Esophagus squamous epithelium (tissue), 5 donors: ENCODE measurements around the gene RBMXL3. TPM values are rescaled to one million over a fixed set of nuclear protein-coding genes. Genes with fewer than 3 reads are reported as not detected.

ENCODE experiments used
- DNase-seq: peaks from one replicate; lab custom pipeline; 2025; lab: John Stamatoyannopoulos, UW
- H3K27ac ChIP-seq, 4 donors: fragments of 200-600 bp; sonication (generic); one replicate each; pipeline ENCODE4 v1.5.1; 2016 to 2019; ENCODE audit warnings: mild to moderate bottlenecking in 1 of 4
- H3K27me3 ChIP-seq, 4 donors: fragments of 200-600 bp; sonication (generic); 1 replicate in 3 of 4; 2 replicates in 1 of 4; pipeline versions ENCODE4 v1.5.1 to v1.6.0; 2017 to 2021; ENCODE audit warnings: antibody characterized with exemption in 1 of 4
- H3K36me3 ChIP-seq, 3 donors: fragments of 200-600 bp; sonication (generic); one replicate each; pipeline ENCODE4 v1.5.1; 2016 to 2019
- H3K4me1 ChIP-seq, 3 donors: fragments of 200-600 bp; sonication (generic); one replicate each; pipeline ENCODE4 v1.5.1; 2017 to 2019
- H3K4me3 ChIP-seq, 4 donors: fragments of 200-600 bp; sonication (generic); 1 replicate in 3 of 4; 2 replicates in 1 of 4; pipeline ENCODE4 v1.5.1; 2016 to 2019; ENCODE audit warnings: mild to moderate bottlenecking in 2 of 4, moderate library complexity in 1 of 4
- H3K9me3 ChIP-seq, 3 donors: fragments of 200-600 bp; sonication (generic); one replicate each; pipeline ENCODE4 v1.5.1; 2016 to 2019
- CTCF ChIP-seq, 6 experiments: fragments of 450-650 bp in 4 of 6; fragments of 200-600 bp in 2 of 6; sonication (generic) in 2 of 6; IDR thresholded peaks; one replicate each; pipeline ENCODE4 v1.5.1; 2016 to 2019; ENCODE audit warnings: antibody characterized with exemption in 6 of 6, mild to moderate bottlenecking in 4 of 6, moderate library complexity in 4 of 6
- POLR2A ChIP-seq, 4 donors: fragments of 450-650 bp; IDR thresholded peaks; one replicate each; pipeline ENCODE4 v1.6.1; 2017; ENCODE audit warnings: antibody characterized with exemption in 4 of 4, mild to moderate bottlenecking in 4 of 4, moderate library complexity in 3 of 4
- WGBS, 2 donors: methylation state at CpG; one replicate each; pipeline ENCODE4 v1.1.5; 2018; 5-methylcytosine and 5-hydroxymethylcytosine counted together
- intact Hi-C: fragments of 100-400 bp; cut with DNase I; formaldehyde crosslinking; loops from one replicate; pipeline ENCODE4 v1.15.0; 2022
- total RNA-seq, 4 donors: library from RNA; depleted of rRNA; stranded (reverse); fragments of >200 nt; gene quantifications; one replicate each; pipeline ENCODE4 v1.1.0, GENCODE V29; 2016
- donor health status: DM: yes; HTN: yes; CAD: no.

RBMXL3 gene
- not detected for total RNA-seq

DNA sequence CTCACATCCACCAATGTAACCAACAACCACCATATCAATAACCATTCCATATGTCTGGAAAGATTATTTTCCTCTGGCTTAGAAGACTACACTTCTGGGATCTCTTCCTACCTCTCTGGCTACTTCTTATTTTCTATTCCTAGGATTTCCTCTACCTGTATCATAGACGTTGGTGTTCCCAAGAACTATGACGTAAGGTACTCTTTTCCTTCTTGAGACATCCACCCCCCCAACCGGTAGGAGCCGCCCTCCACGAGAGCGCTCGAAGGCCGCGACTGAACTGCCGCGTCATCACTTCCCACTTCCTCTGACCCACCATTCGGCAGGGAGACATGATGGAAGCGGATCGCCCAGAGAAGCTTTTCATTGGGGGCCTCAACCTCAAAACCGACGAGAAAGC, at the start of gene RBMXL3:
TSS of gene RBMXL3 (plus strand) at position 301 of the 400 bp plus-strand sequence. CDS start at position 333, 32 bp downstream.
- Histone ChIP-seq H3K9me3 (peaks cover 0 to 25% (median 18%) of the 10 kb centered on the region in 3 donors), H3K27ac (no peak within 1 kb of the TSS), H3K36me3 (no peaks in the 10 kb centered on the region), H3K4me3 (no peak within 1 kb of the TSS), H3K4me1 (no peaks in the 10 kb centered on the region), H3K27me3 (no peaks in the 10 kb centered on the region)
- WGBS, 2 donors: 90 to 92% methylated on average over 2 to 14 of the region's 16 CpGs
- TF ChIP-seq POLR2A (IDR thresholded peaks at IDR 0.05) (no peak), CTCF (IDR thresholded peaks at IDR 0.05) (no peak)
- intact Hi-C loops: no loop called here
- no peak for DNase-seq

DNA sequence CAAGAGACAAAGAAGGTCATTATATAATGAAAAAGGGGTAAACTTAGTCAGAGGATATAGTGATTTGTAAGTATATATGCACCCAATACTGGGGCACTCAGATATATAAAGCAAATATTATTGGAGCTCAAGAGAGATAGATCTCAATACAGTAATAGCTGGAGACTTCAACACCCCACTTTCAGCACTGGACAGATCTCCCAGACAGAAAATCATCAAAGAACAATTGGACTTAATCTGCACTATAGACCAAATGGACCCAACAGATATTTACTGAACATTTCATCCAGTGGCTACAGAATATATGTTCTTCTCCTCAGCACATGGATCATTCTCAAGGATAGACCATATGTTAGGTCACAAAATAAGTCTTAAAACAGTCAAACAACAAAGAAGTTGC, 47.2 kb upstream of the RBMXL3 start:
- H3K27ac ChIP-seq: no peak overlapping the region
- H3K9me3 ChIP-seq: no peaks in the 10 kb centered on the region
- TF ChIP-seq POLR2A (IDR thresholded peaks at IDR 0.05) (no peak), CTCF (IDR thresholded peaks at IDR 0.05) (no peak)
- intact Hi-C loops: no loop called here
- H3K36me3 ChIP-seq: no peaks in the 10 kb centered on the region
- H3K27me3 ChIP-seq: no peaks in the 10 kb centered on the region
- DNase-seq: no peak
- no peaks in the 10 kb centered on the region for H3K4me1 ChIP-seq
- H3K4me3 ChIP-seq: no peak overlapping the region

GRCh38 chrX:115147220-115147619, 42.0 kb upstream of the RBMXL3 start:
- H3K4me1 ChIP-seq: no peaks in the 10 kb centered on the region
- intact Hi-C loops: no loop called here
- no peak overlapping the region for H3K4me3 ChIP-seq
- H3K27ac ChIP-seq: no peak overlapping the region
- TF ChIP-seq POLR2A (IDR thresholded peaks at IDR 0.05) (no peak), CTCF (IDR thresholded peaks at IDR 0.05) (peak in 3 of 6 experiments; percentile 28 to 47 (median 41))
- WGBS, 2 donors: 50 to 73% methylated on average over 1 of the region's 1 CpG
- H3K27me3 ChIP-seq: no peaks in the 10 kb centered on the region
- H3K36me3 ChIP-seq: no peaks in the 10 kb centered on the region
- no peaks in the 10 kb centered on the region for H3K9me3 ChIP-seq
- DNase-seq: no peak

DNA sequence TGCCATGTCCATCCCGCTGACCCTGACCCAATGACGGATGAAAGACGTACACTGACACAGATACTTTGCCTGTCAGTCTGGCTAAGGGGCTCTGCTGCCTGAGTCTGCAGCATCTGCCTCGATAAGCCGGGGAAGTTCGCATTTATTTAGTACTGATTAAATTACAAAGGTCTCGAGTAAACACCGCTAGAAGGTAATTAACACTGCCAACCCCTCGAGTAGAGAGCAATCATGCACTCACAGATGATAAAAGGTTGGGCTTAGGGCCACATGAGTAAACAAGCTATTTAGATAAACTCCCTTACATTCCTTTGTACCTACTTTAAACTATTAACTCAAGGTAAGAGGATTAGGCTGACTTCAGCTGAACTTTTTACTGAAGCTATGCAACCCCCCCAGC, 16.0 kb upstream of the RBMXL3 start:
- Histone ChIP-seq H3K36me3 (no peaks in the 10 kb centered on the region), H3K27ac (no peak overlapping the region), H3K4me1 (no peaks in the 10 kb centered on the region), H3K27me3 (no peaks in the 10 kb centered on the region), H3K4me3 (no peak overlapping the region), H3K9me3 (no peaks in the 10 kb centered on the region)
- no peak for TF ChIP-seq POLR2A (IDR thresholded peaks at IDR 0.05)
- TF ChIP-seq CTCF (IDR thresholded peaks at IDR 0.05): no peak
- 65 to 73% methylated on average over 5 to 9 of the region's 9 CpGs for WGBS, 2 donors
- intact Hi-C loops: no loop called here
- DNase-seq: no peak

- Histone ChIP-seq H3K4me1 (no peaks in the 10 kb centered on the region), H3K27ac (no peak overlapping the region), H3K36me3 (no peaks in the 10 kb centered on the region), H3K9me3 (no peaks in the 10 kb centered on the region), H3K27me3 (no peaks in the 10 kb centered on the region), H3K4me3 (no peak overlapping the region)
- TF ChIP-seq CTCF (IDR thresholded peaks at IDR 0.05) (no peak), POLR2A (IDR thresholded peaks at IDR 0.05) (no peak)
- intact Hi-C loops: no loop called here
- 75 to 80% methylated on average over 2 to 3 of the region's 3 CpGs for WGBS, 2 donors
- no peak for DNase-seq
These were observed 14.7 kb upstream of the RBMXL3 start for GRCh38 chrX:115174548-115174947.
